Measurements from ENCODE around the gene ITCH. TPM values are rescaled to one million over a fixed set of nuclear protein-coding genes. Genes with fewer than 3 reads are reported as not detected.

ITCH gene
- total and polyA plus RNA-seq, 9 of the 15 experiments (the other 6 are each of a cell fraction or from before 2014, with no cell fraction given) = 7.5 to 53.0 (median 22.9) TPM

DNA sequence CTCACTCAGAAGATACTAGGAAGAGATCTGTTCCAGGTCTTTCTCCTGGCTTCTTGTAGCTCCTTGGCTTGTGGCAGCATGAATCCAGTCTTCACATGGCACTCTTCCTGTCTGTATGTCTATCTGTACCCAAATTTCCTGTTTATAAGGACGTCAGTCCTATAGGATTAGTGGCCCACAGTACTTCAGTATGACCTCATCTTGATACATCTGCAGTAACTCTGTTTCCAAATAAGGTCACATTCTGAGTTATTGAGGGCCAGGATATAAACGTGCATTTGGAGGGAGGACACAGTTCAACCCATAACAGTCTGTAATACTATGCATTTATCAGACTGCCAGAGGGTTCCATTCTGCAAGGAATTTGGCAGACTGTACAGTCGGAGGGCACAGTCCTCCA, 95.6 kb downstream of the ITCH start:
- ATAC-seq (no peak), FAIRE-seq (no peak), DNase-seq (ENCODE audit: extremely low read depth in 1 of 4, low spot score in 3 of 4) (no peak)
- Histone ChIP-seq H3K4me3 (no peak overlapping the region), H3K27me3 (ENCODE audit: control insufficient read depth in 2 of 2, insufficient read depth in 2 of 2, low read length in 2 of 2) (no peaks in the 10 kb centered on the region), H2AFZ (ENCODE audit: low read depth, low read length) (no peak overlapping the region), H3K9ac (ENCODE audit: insufficient read depth in 1 of 2, low read depth in 2 of 2, low read length in 2 of 2) (no peak overlapping the region), H3K4me2 (ENCODE audit: insufficient read depth, low read length) (no peak overlapping the region), H3K9me3 (replicated peaks; ENCODE audit: control insufficient read depth, insufficient read depth, low read depth, low read length) (no peaks in the 10 kb centered on the region), H3K27ac (ENCODE audit: extremely low read depth, low read depth, low read length) (peak overlapping the region; percentile 4; the same call in 1 of the 3 replicates), H3K36me3 (ENCODE audit: control insufficient read depth, insufficient read depth, low read length) (peaks cover 67% of the 10 kb centered on the region), H3K79me2 (ENCODE audit: control insufficient read depth, insufficient read depth, low read length) (no peaks in the 10 kb centered on the region), H3K4me1 (replicated peaks in 1 of 2; ENCODE audit: control insufficient read depth in 2 of 2, insufficient read depth in 2 of 2, low read length in 2 of 2) (peaks cover 10 to 12% of the 10 kb centered on the region in 2 experiments; a peak in 4 of 5 replicates), H3K9me1 (ENCODE audit: control insufficient read depth, insufficient read depth, low read length) (no peaks in the 10 kb centered on the region), H4K20me1 (replicated peaks; ENCODE audit: control insufficient read depth, insufficient read depth, low read length) (no peaks in the 10 kb centered on the region)
- in situ Hi-C loops (cut with MboI) (no loop called here), intact Hi-C loops (cut with micrococcal nuclease) (no loop called here)
- ChIA-PET POLR2A (no interaction called here), CTCF (ENCODE audit: low intra/inter-chr PET ratio) (no interaction called here)
- TF ChIP-seq ZNF707 (CRISPR knock-in tag; conservative IDR thresholded peaks at IDR 0.05) (no peak), TEAD4 (IDR thresholded peaks at IDR 0.05; ENCODE audit: low read length) (no peak), TEAD4 (CRISPR knock-in tag; IDR thresholded peaks at IDR 0.05; ENCODE audit: borderline replicate concordance) (no peak), EP300 (IDR thresholded peaks at IDR 0.05; ENCODE audit: low read length) (no peak)
- WGBS (ENCODE audit: insufficient coverage, low coverage, missing lambda C conversion rate) = 57% methylated on average over 3 of the region's 3 CpGs
- no TSS peak for BruUV-seq (replicated peaks)

GRCh38 chr20:34459209-34459897, 96.3 kb downstream of the ITCH start:
- H3K9me3 ChIP-seq (replicated peaks; ENCODE audit: control insufficient read depth, insufficient read depth, low read depth, low read length) = no peaks in the 10 kb centered on the region
- FAIRE-seq (no peak), DNase-seq (ENCODE audit: extremely low read depth in 1 of 4, low spot score in 3 of 4) (no peak), ATAC-seq (0 out of 3 replicates have a peak, but pooled peaks have one; percentile 31)
- 85% methylated on average over 5 of the region's 5 CpGs for WGBS (ENCODE audit: insufficient coverage, low coverage, missing lambda C conversion rate)
- no peak overlapping the region for H3K4me2 ChIP-seq (ENCODE audit: insufficient read depth, low read length)
- intact Hi-C loops (cut with micrococcal nuclease) = no loop called here
- in situ Hi-C loops (cut with MboI) = no loop called here
- H4K20me1 ChIP-seq (replicated peaks; ENCODE audit: control insufficient read depth, insufficient read depth, low read length) = no peaks in the 10 kb centered on the region
- H3K9me1 ChIP-seq (ENCODE audit: control insufficient read depth, insufficient read depth, low read length) = no peaks in the 10 kb centered on the region
- ChIA-PET CTCF (ENCODE audit: low intra/inter-chr PET ratio) (no interaction called here), POLR2A (no interaction called here)
- BruUV-seq (replicated peaks) = no TSS peak
- H2AFZ ChIP-seq (ENCODE audit: low read depth, low read length) = no peak overlapping the region
- H3K4me3 ChIP-seq = no peak overlapping the region
- H3K4me1 ChIP-seq (replicated peaks in 1 of 2; ENCODE audit: control insufficient read depth in 2 of 2, insufficient read depth in 2 of 2, low read length in 2 of 2) = peaks cover 10 to 12% of the 10 kb centered on the region in 2 experiments; a peak in 4 of 5 replicates
- H3K27ac ChIP-seq (ENCODE audit: extremely low read depth, low read depth, low read length) = no peak overlapping the region
- TF ChIP-seq RFX5 (IDR thresholded peaks at IDR 0.05; ENCODE audit: low read depth, low read length) (0 out of 2 replicates have a peak, but pooled peaks have one; percentile 23), SNRNP70 (optimal IDR thresholded peaks at IDR 0.05; ENCODE audit: low read depth, low read length) (no peak), FUS (optimal IDR thresholded peaks at IDR 0.05; ENCODE audit: low read depth, low read length) (no peak), HNRNPH1 (optimal IDR thresholded peaks at IDR 0.05; ENCODE audit: low read depth, low read length) (no peak), KDM4B (IDR thresholded peaks at IDR 0.05; ENCODE audit: borderline replicate concordance in 2 of 2, low read depth in 1 of 2) (no peak)
- H3K79me2 ChIP-seq (ENCODE audit: control insufficient read depth, insufficient read depth, low read length) = no peaks in the 10 kb centered on the region
- peaks cover 68% of the 10 kb centered on the region for H3K36me3 ChIP-seq (ENCODE audit: control insufficient read depth, insufficient read depth, low read length)
- no peak overlapping the region for H3K9ac ChIP-seq (ENCODE audit: insufficient read depth in 1 of 2, low read depth in 2 of 2, low read length in 2 of 2)
- H3K27me3 ChIP-seq (ENCODE audit: control insufficient read depth in 2 of 2, insufficient read depth in 2 of 2, low read length in 2 of 2) = no peaks in the 10 kb centered on the region
